ENCODE measurements around the gene SNX7. TPM values are rescaled to one million over a fixed set of nuclear protein-coding genes. Genes with fewer than 3 reads are reported as not detected.

The SNX7 gene
- 16.1 and 17.5 TPM in 2 replicates for total RNA-seq (2022)
- Bru-seq, nascent RNA = percentile 61 among the genes with signal in this experiment
- BruChase-seq, experiment 1, labeled RNA remaining after a 2-hour chase = percentile 52 among the genes with signal in this experiment
- percentile 53 among the genes with signal in this experiment for BruChase-seq, experiment 2, labeled RNA remaining after a 6-hour chase
- long read RNA-seq, transcript SNX7-201 (9 exons, 1,734 nt) = major isoform, 69 of 91 reads
- long read RNA-seq, partial matches to known transcripts = 1 of 91 reads
- long read RNA-seq, other reads (novel, unspliced or antisense) = 21 of 91 reads

GRCh38 chr1:98661544-98662355 is at the start of gene SNX7:
Gene SNX7 (plus strand): TSS chr1:98661721. CDS start chr1:98661732, 11 bp downstream.
- H3K9me3 ChIP-seq = no peaks in the 10 kb centered on the region
- BruUV-seq (replicated peaks) = no TSS peak
- H3K27me3 ChIP-seq (replicated peaks; ENCODE audit: control insufficient read depth, insufficient read depth, low read length) = no peaks in the 10 kb centered on the region
- POLR2A ChIA-PET = no interaction called here
- peak; percentile 78 to 87 for DNase-seq
- no peaks in the 10 kb centered on the region for H3K36me3 ChIP-seq (ENCODE audit: control insufficient read depth, insufficient read depth, low read length)
- Mint-ChIP-seq H3K9me3 (ENCODE audit: unreplicated experiment) (no peaks in the 10 kb centered on the region), H3K4me3 (ENCODE audit: unreplicated experiment) (peak within 1 kb of the TSS; percentile 75), H3K27me3 (ENCODE audit: insufficient read depth, unreplicated experiment) (no peaks in the 10 kb centered on the region), H3K4me1 (ENCODE audit: low read depth, unreplicated experiment) (no peaks in the 10 kb centered on the region), H3K36me3 (ENCODE audit: insufficient read depth, unreplicated experiment) (no peaks in the 10 kb centered on the region), H3K27ac (ENCODE audit: unreplicated experiment) (peak within 1 kb of the TSS; percentile 57)
- intact Hi-C loops (cut with micrococcal nuclease; ENCODE audit: unreplicated experiment) = loop anchor here (5.0 kb wide), 1 partner anchor 71 kb away; no protein-coding TSS in a partner anchor
- CTCF ChIA-PET = interaction anchor here (0.6 kb wide), 1 partner anchor 16 kb away, joined by 3 read pairs; no protein-coding TSS in a partner anchor
- no peaks in the 10 kb centered on the region for H3K4me1 ChIP-seq
- no peak for TF ChIP-seq CTCF (IDR thresholded peaks at IDR 0.05; ENCODE audit: insufficient read depth in 1 of 2, low read depth in 1 of 2, low read length in 1 of 2, severe bottlenecking in 1 of 2, unreplicated experiment in 1 of 2)
- peak within 1 kb of the TSS; percentile 71 for H3K4me3 ChIP-seq (ENCODE audit: low read depth, low read length)

- no peaks in the 10 kb centered on the region for H3K9me3 ChIP-seq
- H3K27me3 ChIP-seq (replicated peaks; ENCODE audit: control insufficient read depth, insufficient read depth, low read length) = no peaks in the 10 kb centered on the region
- Mint-ChIP-seq H3K4me3 (ENCODE audit: unreplicated experiment) (no peak overlapping the region), H3K9me3 (ENCODE audit: unreplicated experiment) (no peaks in the 10 kb centered on the region), H3K27ac (ENCODE audit: unreplicated experiment) (no peak overlapping the region), H3K36me3 (ENCODE audit: insufficient read depth, unreplicated experiment) (no peaks in the 10 kb centered on the region), H3K4me1 (ENCODE audit: low read depth, unreplicated experiment) (no peaks in the 10 kb centered on the region), H3K27me3 (ENCODE audit: insufficient read depth, unreplicated experiment) (peaks cover 3% of the 10 kb centered on the region)
- ChIA-PET POLR2A (no interaction called here), CTCF (no interaction called here)
- TF ChIP-seq CTCF (IDR thresholded peaks at IDR 0.05; ENCODE audit: insufficient read depth in 1 of 2, low read depth in 1 of 2, low read length in 1 of 2, severe bottlenecking in 1 of 2, unreplicated experiment in 1 of 2) = no peak
- intact Hi-C loops (cut with micrococcal nuclease; ENCODE audit: unreplicated experiment) = no loop called here
- no peaks in the 10 kb centered on the region for H3K4me1 ChIP-seq
- H3K4me3 ChIP-seq (ENCODE audit: low read depth, low read length) = no peak overlapping the region
- no TSS peak for BruUV-seq (replicated peaks)
- no peaks in the 10 kb centered on the region for H3K36me3 ChIP-seq (ENCODE audit: control insufficient read depth, insufficient read depth, low read length)
- no peak for DNase-seq
Measured at GRCh38 chr1:98637316-98637715, 24.2 kb upstream of the SNX7 start.

GRCh38 chr1:98638185-98638584 is 23.3 kb upstream of the SNX7 start:
- CTCF ChIA-PET = no interaction called here
- no TSS peak for BruUV-seq (replicated peaks)
- no peaks in the 10 kb centered on the region for H3K9me3 Mint-ChIP-seq (ENCODE audit: unreplicated experiment)

More at GRCh38 chr1:98638185-98638584, 23.3 kb upstream of the SNX7 start:
- Mint-ChIP-seq H3K27me3 (ENCODE audit: insufficient read depth, unreplicated experiment) (peaks cover 3% of the 10 kb centered on the region), H3K36me3 (ENCODE audit: insufficient read depth, unreplicated experiment) (no peaks in the 10 kb centered on the region), H3K27ac (ENCODE audit: unreplicated experiment) (no peak overlapping the region), H3K4me3 (ENCODE audit: unreplicated experiment) (no peak overlapping the region), H3K4me1 (ENCODE audit: low read depth, unreplicated experiment) (no peaks in the 10 kb centered on the region)
- Histone ChIP-seq H3K27me3 (replicated peaks; ENCODE audit: control insufficient read depth, insufficient read depth, low read length) (no peaks in the 10 kb centered on the region), H3K4me1 (no peaks in the 10 kb centered on the region), H3K4me3 (ENCODE audit: low read depth, low read length) (no peak overlapping the region), H3K9me3 (no peaks in the 10 kb centered on the region), H3K36me3 (ENCODE audit: control insufficient read depth, insufficient read depth, low read length) (no peaks in the 10 kb centered on the region)
- TF ChIP-seq CTCF (IDR thresholded peaks at IDR 0.05; ENCODE audit: insufficient read depth in 1 of 2, low read depth in 1 of 2, low read length in 1 of 2, severe bottlenecking in 1 of 2, unreplicated experiment in 1 of 2) = no peak
- POLR2A ChIA-PET = no interaction called here
- intact Hi-C loops (cut with micrococcal nuclease; ENCODE audit: unreplicated experiment) = no loop called here
- DNase-seq = no peak

All from Caco-2 (cell line).